Measurements from ENCODE around the gene TMEM138.

GRCh38 chr11:61372659-61373420 is 10.7 kb downstream of the TMEM138 start:
- TF ChIP-seq CTCF (IDR thresholded peaks at IDR 0.05) (no peak), POLR2A (IDR thresholded peaks at IDR 0.05) (no peak)

All from uterus (tissue), 2 donors.